Stomach smooth muscle (tissue), 2 donors: ENCODE results near the gene NCBP3.

Experiments
- H3K27ac ChIP-seq: one replicate; pipeline ENCODE4 v1.7.0; 2013; ENCODE audit warnings: mild to moderate bottlenecking, low read length, inconsistent platforms
- H3K27me3 ChIP-seq, 2 donors: one replicate each; pipeline ENCODE4 v1.7.0; 2013; ENCODE audit warnings: low read length in 2 of 2; ENCODE audit not compliant: insufficient read depth in 2 of 2, control insufficient read depth in 1 of 2
- H3K36me3 ChIP-seq, 2 donors: one replicate each; pipeline ENCODE4 v1.7.0; 2013; ENCODE audit warnings: low read length in 2 of 2; ENCODE audit not compliant: control insufficient read depth in 2 of 2, insufficient read depth in 2 of 2
- H3K4me1 ChIP-seq: one replicate; pipeline ENCODE4 v1.7.0; 2013; ENCODE audit warnings: low read length; ENCODE audit not compliant: control insufficient read depth, insufficient read depth
- H3K4me3 ChIP-seq, 2 donors: one replicate each; pipeline ENCODE4 v1.7.0; 2013; ENCODE audit warnings: low read length in 2 of 2
- H3K9ac ChIP-seq, 2 donors: one replicate each; pipeline ENCODE4 v1.7.0; 2013; ENCODE audit warnings: low read length in 2 of 2, mild to moderate bottlenecking in 1 of 2
- H3K9me3 ChIP-seq, 2 donors: one replicate each; pipeline ENCODE4 v1.7.0; 2013; ENCODE audit warnings: low read length in 2 of 2; ENCODE audit not compliant: control insufficient read depth in 2 of 2
- donor health status: healthy.
- donor health status: Pancreatic carcinoma.

NCBP3 gene

DNA sequence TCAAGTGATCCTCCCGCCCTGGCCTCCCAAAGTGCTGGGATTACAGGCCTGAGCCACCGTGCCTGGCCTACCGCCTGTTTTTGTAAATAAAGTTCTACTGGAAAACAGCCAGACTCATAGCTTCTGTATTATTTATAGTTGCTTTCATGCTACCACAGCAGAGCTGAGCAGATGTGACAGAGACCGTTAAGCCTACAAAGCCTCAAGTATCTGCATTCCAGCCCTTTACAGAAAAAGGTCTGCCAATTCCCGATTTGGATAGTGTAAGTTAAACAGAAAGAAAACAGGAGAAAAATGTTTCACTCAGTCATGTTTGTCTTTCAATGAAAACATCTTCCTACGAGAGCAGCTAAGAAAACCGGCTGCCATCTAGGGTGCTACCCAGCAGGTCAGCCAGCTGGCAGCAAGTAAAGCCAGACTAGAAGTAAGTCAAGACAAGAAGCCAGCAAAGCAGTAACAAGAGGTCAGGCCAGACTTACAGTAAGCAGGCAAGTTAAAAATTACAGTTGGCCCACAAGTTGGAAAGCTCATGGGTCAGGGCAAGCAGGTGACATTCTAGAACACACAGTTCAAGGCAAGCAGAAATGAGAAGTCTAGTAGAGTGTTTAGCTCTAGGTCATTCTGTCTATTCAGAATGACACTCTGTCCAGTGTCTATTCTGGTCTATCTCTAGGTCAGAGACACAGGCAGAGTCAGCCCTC is 17.7 kb downstream of the NCBP3 start:
- Histone ChIP-seq H3K36me3 (peaks cover 21 to 28% of the 10 kb centered on the region in 2 donors), H3K27ac (peak overlapping the region; percentile 75)

DNA sequence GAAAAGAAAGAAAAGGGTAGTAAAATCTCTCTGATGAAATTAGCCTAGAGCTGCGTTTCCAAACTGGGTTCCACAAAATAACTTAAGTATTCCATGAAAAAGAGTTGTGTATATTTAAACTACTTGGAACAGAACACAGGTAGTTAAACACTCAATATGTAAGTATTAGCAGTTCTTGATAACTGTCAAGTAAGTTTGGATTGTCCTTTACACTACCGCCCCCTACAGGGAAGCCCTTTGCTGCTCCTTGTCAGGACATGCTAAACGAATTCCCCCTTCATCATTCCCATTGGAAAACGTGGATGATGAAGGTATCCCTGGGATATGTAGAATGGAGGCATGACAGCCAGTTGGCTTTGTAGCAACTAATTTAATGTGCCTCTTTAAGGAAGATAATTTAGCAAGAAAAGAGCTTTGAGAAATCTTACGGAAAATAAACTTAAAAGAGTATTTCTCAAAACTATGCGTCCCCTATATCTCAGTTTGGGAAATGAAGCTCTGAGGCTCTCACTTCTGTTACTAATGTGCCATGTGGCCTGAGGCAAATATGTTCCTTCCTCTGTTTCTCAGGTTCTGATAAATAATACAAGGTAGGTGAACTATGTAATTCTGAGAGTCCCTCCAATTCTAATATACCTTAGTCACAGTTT is 18.8 kb downstream of the NCBP3 start:
- H3K9ac ChIP-seq: no peak overlapping the region
- peak overlapping the region; percentile 75 for H3K27ac ChIP-seq
- H3K27me3 ChIP-seq: no peaks in the 10 kb centered on the region
- H3K4me3 ChIP-seq: no peak overlapping the region
- H3K4me1 ChIP-seq: peaks cover 16% of the 10 kb centered on the region
- peaks cover 27 to 32% of the 10 kb centered on the region in 2 donors for H3K36me3 ChIP-seq
- H3K9me3 ChIP-seq: no peaks in the 10 kb centered on the region

More for the DNA sequence above, 17.7 kb downstream of the NCBP3 start:
- peaks cover 16% of the 10 kb centered on the region for H3K4me1 ChIP-seq
- no peaks in the 10 kb centered on the region for H3K27me3 ChIP-seq
- H3K9me3 ChIP-seq: no peaks in the 10 kb centered on the region
- H3K4me3 ChIP-seq: peak overlapping the region in 1 of 2 donors; percentile 38
- H3K9ac ChIP-seq: peak overlapping the region; percentile 36 to 38

DNA sequence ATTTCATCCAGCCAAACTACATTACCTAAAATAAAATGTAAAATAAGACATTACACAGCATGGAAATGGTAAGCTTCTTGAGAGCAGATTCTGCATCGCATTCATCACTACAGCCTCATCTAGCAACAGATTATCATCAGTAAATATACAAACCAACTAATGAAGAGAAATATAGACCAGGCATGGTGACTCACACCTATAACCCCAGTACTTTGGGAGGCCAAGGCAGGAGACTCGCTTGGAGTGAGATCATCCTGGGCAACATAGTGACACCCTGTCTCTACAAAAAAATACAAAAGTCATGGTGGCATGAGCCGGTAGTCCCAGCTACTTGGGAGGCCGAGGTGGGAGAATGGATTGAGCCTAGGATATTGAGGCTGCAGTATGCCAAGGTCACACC is 19.9 kb downstream of the NCBP3 start:
- Histone ChIP-seq H3K4me3 (no peak overlapping the region), H3K27ac (no peak overlapping the region), H3K36me3 (peaks cover 30 to 37% of the 10 kb centered on the region in 2 donors), H3K4me1 (peaks cover 16% of the 10 kb centered on the region), H3K27me3 (no peaks in the 10 kb centered on the region), H3K9me3 (no peaks in the 10 kb centered on the region), H3K9ac (no peak overlapping the region)

DNA sequence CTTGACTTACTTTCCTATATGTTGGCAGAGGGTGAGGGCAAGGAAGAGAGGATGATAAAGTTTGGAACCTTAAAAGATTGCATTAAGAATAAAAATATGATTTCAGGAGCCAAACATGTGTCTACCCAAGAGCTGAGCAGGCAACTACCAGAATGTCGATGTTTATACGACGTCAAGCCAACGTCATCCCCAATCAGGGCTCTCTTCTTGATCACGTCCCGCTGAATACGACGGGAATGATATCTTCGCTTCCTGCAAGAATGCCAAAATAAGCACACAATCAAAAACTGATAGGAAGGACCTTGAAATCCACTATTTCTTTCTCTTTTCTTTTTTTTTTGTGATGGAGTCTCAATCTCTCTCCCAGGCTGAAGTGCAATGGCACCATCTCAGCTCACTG is 24.9 kb downstream of the NCBP3 start:
- no peak overlapping the region for H3K9ac ChIP-seq

DNA sequence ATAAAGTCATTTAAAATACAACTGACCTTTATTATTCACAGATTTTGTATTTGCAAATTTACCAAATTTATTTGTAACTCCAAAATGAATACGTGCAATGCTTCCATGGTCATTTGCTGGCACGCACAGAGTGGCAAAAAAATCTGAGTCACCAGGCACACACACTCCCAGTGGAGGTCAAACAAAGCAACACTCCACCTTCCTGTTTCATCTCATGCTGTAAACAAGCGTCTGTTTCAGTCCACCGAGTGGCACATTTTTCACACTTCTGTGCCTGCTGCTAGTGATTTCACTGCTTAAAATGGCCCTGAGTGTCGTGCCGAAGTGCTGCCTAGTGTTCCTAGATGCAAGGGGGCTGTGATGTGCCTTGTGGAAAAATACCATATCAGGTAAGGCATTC is 27.3 kb downstream of the NCBP3 start:
- H3K9ac ChIP-seq: no peak overlapping the region
- no peaks in the 10 kb centered on the region for H3K9me3 ChIP-seq
- no peaks in the 10 kb centered on the region for H3K27me3 ChIP-seq
- H3K4me3 ChIP-seq: no peak overlapping the region
- H3K27ac ChIP-seq: no peak overlapping the region
- H3K4me1 ChIP-seq: peaks cover 5% of the 10 kb centered on the region
- H3K36me3 ChIP-seq: peaks cover 51 to 55% of the 10 kb centered on the region in 2 donors

More for the DNA sequence above, 24.9 kb downstream of the NCBP3 start:
- H3K9me3 ChIP-seq: no peaks in the 10 kb centered on the region
- H3K27ac ChIP-seq: no peak overlapping the region
- no peak overlapping the region for H3K4me3 ChIP-seq
- no peaks in the 10 kb centered on the region for H3K27me3 ChIP-seq
- H3K4me1 ChIP-seq: peaks cover 5% of the 10 kb centered on the region
- H3K36me3 ChIP-seq: peaks cover 51 to 59% of the 10 kb centered on the region in 2 donors

DNA sequence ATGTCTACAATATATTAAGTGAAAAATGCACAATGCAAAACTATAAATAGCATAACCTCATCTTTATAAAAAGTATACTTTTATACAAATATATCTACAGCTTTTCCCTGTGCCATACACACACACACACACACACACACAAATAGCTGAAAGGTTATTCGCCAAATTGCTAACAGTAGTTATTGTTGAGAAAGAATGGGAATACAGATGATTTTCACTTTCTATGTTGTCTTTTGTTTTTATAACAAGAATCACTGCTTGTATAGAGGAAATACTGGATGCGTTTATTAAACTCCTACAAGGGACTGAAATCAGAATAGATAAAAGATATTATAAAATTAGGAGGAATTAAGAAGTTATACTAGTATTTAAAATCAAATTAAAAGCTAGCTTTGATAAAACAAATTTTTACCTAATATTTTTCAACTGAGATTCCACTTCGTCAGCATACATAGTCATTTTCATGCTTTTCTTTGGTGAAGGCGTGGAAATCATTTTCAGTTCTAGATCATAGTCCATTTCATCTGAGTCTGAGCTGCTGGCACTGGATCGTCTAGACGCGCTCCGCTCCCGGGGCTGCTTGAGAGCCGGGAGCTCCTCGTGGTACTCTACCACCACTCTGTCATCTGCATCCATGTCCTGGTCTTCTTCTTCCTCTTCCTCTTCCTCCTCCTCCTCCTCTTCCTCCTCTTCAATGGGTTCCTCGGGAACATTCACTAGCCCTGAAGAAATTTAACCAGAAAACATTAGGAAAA is 28.0 kb downstream of the NCBP3 start:
- no peak overlapping the region for H3K9ac ChIP-seq
- H3K27me3 ChIP-seq: no peaks in the 10 kb centered on the region
- no peaks in the 10 kb centered on the region for H3K9me3 ChIP-seq
- H3K27ac ChIP-seq: no peak overlapping the region
- peaks cover 5% of the 10 kb centered on the region for H3K4me1 ChIP-seq
- peaks cover 50 to 53% of the 10 kb centered on the region in 2 donors for H3K36me3 ChIP-seq
- H3K4me3 ChIP-seq: no peak overlapping the region

DNA sequence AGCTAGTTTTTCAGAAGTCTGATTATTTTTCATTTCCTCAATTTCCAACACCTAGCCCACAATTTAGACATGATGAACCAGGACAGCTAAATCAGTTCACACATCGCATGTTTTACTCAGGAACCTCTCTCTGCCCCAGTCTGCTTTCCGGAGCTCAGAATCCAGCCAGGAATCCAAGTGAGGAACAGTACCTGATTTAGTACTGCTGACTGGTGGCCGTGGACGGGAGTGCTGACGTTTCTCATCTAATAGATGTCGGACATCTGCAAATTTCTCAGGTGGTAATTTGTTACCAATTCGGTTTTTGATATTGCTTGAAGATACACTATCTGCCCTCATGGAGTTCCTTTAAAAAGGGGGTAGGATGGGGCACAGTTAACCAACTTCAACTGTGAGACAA is 30.1 kb downstream of the NCBP3 start:
- Histone ChIP-seq H3K9me3 (no peaks in the 10 kb centered on the region), H3K27me3 (no peaks in the 10 kb centered on the region), H3K9ac (no peak overlapping the region), H3K4me3 (no peak overlapping the region), H3K4me1 (peaks cover 5% of the 10 kb centered on the region), H3K36me3 (peaks cover 48 to 55% of the 10 kb centered on the region in 2 donors), H3K27ac (no peak overlapping the region)

DNA sequence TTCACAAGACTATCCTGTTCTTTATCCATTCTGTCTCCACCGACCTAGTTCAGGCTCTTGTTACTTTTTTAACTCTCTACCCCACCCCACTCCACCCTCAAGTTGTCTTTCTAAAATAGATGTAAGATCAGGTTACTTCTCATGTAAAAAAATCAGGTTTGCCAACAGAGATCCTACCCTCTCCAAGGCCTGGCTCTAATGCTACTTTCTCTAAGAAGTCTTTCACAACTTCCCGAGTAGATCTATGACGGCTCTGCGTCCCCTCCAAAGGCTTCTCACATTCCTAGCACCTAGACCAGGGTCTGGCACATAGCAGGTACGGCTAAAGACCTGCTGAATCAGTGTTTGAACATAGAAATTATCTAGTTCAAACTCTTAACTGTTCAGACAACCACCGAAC is 30.9 kb downstream of the NCBP3 start:
- peaks cover 48 to 59% of the 10 kb centered on the region in 2 donors for H3K36me3 ChIP-seq
- no peak overlapping the region for H3K9ac ChIP-seq
- H3K4me1 ChIP-seq: peaks cover 5% of the 10 kb centered on the region
- no peaks in the 10 kb centered on the region for H3K9me3 ChIP-seq
- H3K27ac ChIP-seq: no peak overlapping the region
- H3K27me3 ChIP-seq: no peaks in the 10 kb centered on the region
- no peak overlapping the region for H3K4me3 ChIP-seq

DNA sequence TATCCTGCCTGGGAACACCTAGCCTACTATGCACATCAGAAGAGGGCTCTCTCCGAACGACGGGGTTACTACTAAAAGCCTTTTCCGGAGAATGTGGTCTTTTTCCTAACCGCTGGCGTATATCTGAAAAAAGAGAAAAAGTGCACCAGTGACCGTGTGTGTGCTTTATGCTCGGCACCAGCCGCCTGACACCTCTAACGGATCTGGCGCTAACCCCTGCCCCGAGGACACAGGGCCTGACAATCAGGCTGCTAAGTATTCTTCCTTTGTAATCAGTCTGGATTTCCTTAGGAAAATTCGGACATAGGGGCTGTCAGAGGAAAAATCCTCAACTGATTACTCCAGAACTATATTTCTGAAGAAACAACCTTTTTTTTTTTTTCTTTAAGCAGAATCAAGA is 31.7 kb downstream of the NCBP3 start:
- H3K27ac ChIP-seq: no peak overlapping the region
- peaks cover 5% of the 10 kb centered on the region for H3K4me1 ChIP-seq
- no peaks in the 10 kb centered on the region for H3K9me3 ChIP-seq
- H3K27me3 ChIP-seq: no peaks in the 10 kb centered on the region
- H3K4me3 ChIP-seq: no peak overlapping the region
- H3K9ac ChIP-seq: no peak overlapping the region
- peaks cover 52 to 63% of the 10 kb centered on the region in 2 donors for H3K36me3 ChIP-seq

DNA sequence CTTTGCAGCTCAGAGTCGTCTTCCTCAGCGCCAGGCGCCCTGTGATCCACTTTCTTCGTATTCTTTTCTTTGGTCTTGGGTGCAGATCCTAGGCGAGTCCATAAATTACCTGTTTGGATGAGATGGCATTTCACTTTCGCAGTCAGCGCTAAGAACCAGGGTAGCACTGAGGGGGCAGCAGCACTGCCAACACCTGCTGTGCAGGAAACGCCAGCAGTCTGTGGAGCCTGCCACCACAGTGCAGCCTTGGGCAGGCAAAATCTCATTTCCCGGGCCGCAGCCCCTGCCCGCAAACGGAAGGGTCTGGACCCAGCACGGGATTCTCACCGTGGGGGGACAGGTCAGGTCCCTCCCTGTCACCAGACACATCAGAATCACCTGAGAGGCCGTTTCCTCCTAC is 32.9 kb downstream of the NCBP3 start:
- peaks cover 48 to 66% of the 10 kb centered on the region in 2 donors for H3K36me3 ChIP-seq
- H3K9me3 ChIP-seq: no peaks in the 10 kb centered on the region
- no peak overlapping the region for H3K4me3 ChIP-seq
- no peak overlapping the region for H3K9ac ChIP-seq
- no peak overlapping the region for H3K27ac ChIP-seq
- H3K4me1 ChIP-seq: no peaks in the 10 kb centered on the region
- H3K27me3 ChIP-seq: no peaks in the 10 kb centered on the region
